DND-41 (cell line): Measurements from ENCODE around the gene DCUN1D1.

Experiments
- ATAC-seq: fragments of 200-7000 bp; cut with Tn5 transposase; 3 replicates; pipeline ENCODE4 v1.9.1; 2021; ENCODE audit warnings: low read depth; ENCODE audit not compliant: insufficient read depth
- DNase-seq: peaks from one replicate; pipeline ENCODE4 v3.0.0-alpha.2; 2020
- H2AFZ ChIP-seq: 2 replicates; pipeline ENCODE4 v1.6.0; 2012; ENCODE audit warnings: low read depth, low read length
- H3K27ac ChIP-seq: 2 replicates; pipeline ENCODE4 v1.5.1; 2012; ENCODE audit warnings: low read length, inconsistent platforms
- H3K27me3 ChIP-seq: fragments of 200-600 bp; sonication (generic); 2 replicates; pipeline ENCODE4 v1.6.0; 2012; ENCODE audit warnings: low read length, mild to moderate bottlenecking, inconsistent platforms; ENCODE audit not compliant: insufficient read depth, poor library complexity
- H3K36me3 ChIP-seq: 2 replicates; pipeline ENCODE4 v1.5.1; 2012; ENCODE audit warnings: low read length, inconsistent platforms; ENCODE audit not compliant: insufficient read depth
- H3K4me1 ChIP-seq: 2 replicates; pipeline ENCODE4 v1.5.1; 2012; ENCODE audit warnings: mild to moderate bottlenecking, low read length; ENCODE audit not compliant: insufficient read depth
- H3K4me2 ChIP-seq: 2 replicates; pipeline ENCODE4 v1.6.0; 2012; ENCODE audit warnings: mild to moderate bottlenecking, moderate library complexity, low read length, inconsistent platforms; ENCODE audit not compliant: insufficient read depth
- H3K4me3 ChIP-seq, 2 experiments: fragments of 200-600 bp in 1 of 2; shearing (Covaris generic) in 1 of 2; 2 replicates each; pipeline ENCODE4 v1.5.1; 2012 to 2016; ENCODE audit warnings: inconsistent platforms in 2 of 2, low read length in 2 of 2, mild to moderate bottlenecking in 2 of 2, low read depth in 1 of 2, moderate library complexity in 1 of 2
- H3K79me2 ChIP-seq: 2 replicates; pipeline ENCODE4 v1.6.0; 2012; ENCODE audit warnings: low read length, inconsistent platforms; ENCODE audit not compliant: insufficient read depth
- H3K9ac ChIP-seq: 2 replicates; pipeline ENCODE4 v1.6.0; 2012; ENCODE audit warnings: low read depth, mild to moderate bottlenecking, inconsistent platforms, low read length, moderate library complexity
- H3K9me3 ChIP-seq: 2 replicates; pipeline ENCODE4 v1.5.1; 2012; ENCODE audit warnings: low read length, moderate library complexity, mild to moderate bottlenecking, inconsistent platforms; ENCODE audit not compliant: insufficient read depth, severe bottlenecking
- H4K20me1 ChIP-seq: 2 replicates; pipeline ENCODE4 v1.6.0; 2012; ENCODE audit warnings: low read length; ENCODE audit not compliant: insufficient read depth
- CTCF ChIP-seq: IDR thresholded peaks from 2 replicates; pipeline ENCODE4 v1.5.1; 2012; ENCODE audit warnings: borderline replicate concordance, low read length, moderate library complexity, mild to moderate bottlenecking; ENCODE audit not compliant: poor library complexity, severe bottlenecking; ENCODE audit errors: extremely low read depth
- EZH2 ChIP-seq: IDR thresholded peaks from 3 replicates; pipeline ENCODE4 v1.6.1; 2012; ENCODE audit warnings: borderline replicate concordance, low read depth, mild to moderate bottlenecking, moderate library complexity, low read length, inconsistent platforms; ENCODE audit not compliant: severe bottlenecking

Gene DCUN1D1

GRCh38 chr3:182957226-182957625 is 23.1 kb downstream of the DCUN1D1 start:
- Histone ChIP-seq H2AFZ (no peak overlapping the region), H3K4me3 (no peak overlapping the region), H3K4me2 (no peak overlapping the region), H3K36me3 (peaks cover 63% of the 10 kb centered on the region), H3K4me1 (no peaks in the 10 kb centered on the region), H3K79me2 (peaks cover 21% of the 10 kb centered on the region), H3K9me3 (no peaks in the 10 kb centered on the region), H3K27me3 (no peaks in the 10 kb centered on the region), H3K27ac (no peak overlapping the region), H3K9ac (no peak overlapping the region), H4K20me1 (peaks cover 8% of the 10 kb centered on the region; the same call in 1 of the 2 replicates)
- DNase-seq (no peak), ATAC-seq (no peak)
- no peak for TF ChIP-seq EZH2
- no peak for TF ChIP-seq CTCF

DNA sequence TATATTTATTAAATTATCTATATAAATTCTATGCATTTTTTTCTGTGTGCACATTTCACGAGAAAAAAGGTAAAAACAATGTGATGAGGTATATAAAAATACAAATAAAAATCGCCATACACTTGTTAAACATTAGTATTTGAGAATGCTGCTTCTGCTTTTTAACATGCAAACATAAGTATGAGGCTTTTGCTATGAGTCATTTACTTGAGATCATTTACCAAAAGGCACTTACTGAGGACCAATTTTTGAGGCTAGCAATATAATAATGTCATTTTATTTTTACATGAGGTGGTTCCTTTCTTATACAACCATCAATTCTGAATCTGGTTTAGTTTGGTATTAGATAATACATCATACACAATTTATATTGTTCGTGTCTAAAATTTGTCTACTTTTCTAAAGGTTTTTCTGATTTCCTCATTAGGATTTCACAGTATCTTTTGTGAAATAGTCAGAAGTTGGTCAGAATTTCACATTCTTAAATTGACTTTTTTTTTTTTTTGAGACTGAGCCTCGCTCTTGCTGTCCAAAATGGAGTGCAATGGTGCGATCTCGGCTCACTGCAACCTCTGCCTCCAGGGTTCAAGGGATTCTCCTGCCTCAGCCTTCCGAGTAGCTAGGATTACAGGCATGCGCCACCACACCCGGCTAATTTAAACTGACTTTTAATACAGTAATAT is 25.6 kb downstream of the DCUN1D1 start:
- no peak for ATAC-seq
- no peak overlapping the region for H3K9ac ChIP-seq
- H3K4me2 ChIP-seq = no peak overlapping the region
- H3K27ac ChIP-seq = no peak overlapping the region
- H3K4me1 ChIP-seq = no peaks in the 10 kb centered on the region
- DNase-seq = no peak
- H3K36me3 ChIP-seq = peaks cover 46% of the 10 kb centered on the region
- H3K79me2 ChIP-seq = peaks cover 7% of the 10 kb centered on the region; the same call in 1 of the 2 replicates
- TF ChIP-seq EZH2 (no peak), CTCF (no peak)
- H4K20me1 ChIP-seq = peaks cover 5% of the 10 kb centered on the region; the same call in 1 of the 2 replicates
- no peak overlapping the region for H3K4me3 ChIP-seq
- no peaks in the 10 kb centered on the region for H3K27me3 ChIP-seq
- no peaks in the 10 kb centered on the region for H3K9me3 ChIP-seq
- no peak overlapping the region for H2AFZ ChIP-seq

DNA sequence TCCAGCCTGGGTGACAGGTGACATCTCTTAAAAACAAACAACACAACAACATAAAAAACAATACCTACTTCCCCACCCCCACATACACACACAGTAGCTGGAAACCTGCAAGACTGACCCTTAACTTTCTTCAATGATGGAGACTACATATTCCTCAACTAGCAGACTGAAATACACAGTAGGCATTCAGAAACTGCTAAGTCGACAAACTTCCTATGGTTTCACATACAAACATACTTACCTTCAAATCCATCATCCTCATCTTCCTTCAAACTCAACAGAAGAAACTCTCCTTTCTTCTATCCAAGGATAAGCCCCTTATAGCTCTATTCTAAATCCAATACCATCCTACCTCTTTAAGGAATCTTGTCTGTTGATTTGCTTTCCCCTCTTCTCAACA is 30.6 kb downstream of the DCUN1D1 start:
- no peaks in the 10 kb centered on the region for H3K9me3 ChIP-seq
- no peak overlapping the region for H3K9ac ChIP-seq
- no peak overlapping the region for H2AFZ ChIP-seq
- H3K4me1 ChIP-seq = no peaks in the 10 kb centered on the region
- DNase-seq (no peak), ATAC-seq (no peak)
- peaks cover 59% of the 10 kb centered on the region for H3K36me3 ChIP-seq
- H3K4me3 ChIP-seq = no peak overlapping the region
- TF ChIP-seq CTCF (no peak), EZH2 (no peak)
- 0 out of 2 replicates have a peak, but pooled peaks cover 6% of the 10 kb centered on the region for H4K20me1 ChIP-seq
- no peaks in the 10 kb centered on the region for H3K27me3 ChIP-seq
- H3K79me2 ChIP-seq = no peaks in the 10 kb centered on the region
- H3K4me2 ChIP-seq = no peak overlapping the region
- no peak overlapping the region for H3K27ac ChIP-seq
